HG03565 (cell line): Measurements from ENCODE around the gene SLC38A9.

Source experiments
- ATAC-seq: cut with Tn5 transposase; IDR thresholded peaks from one replicate; pipeline ENCODE4 v1.9.1; 2021; ENCODE audit warnings: mild to moderate bottlenecking, moderate library complexity; ENCODE audit not compliant: unreplicated experiment

Gene SLC38A9

GRCh38 chr5:55657443-55657842 is 54.7 kb downstream of the SLC38A9 start:
- no peak for ATAC-seq

GRCh38 chr5:55650386-55650785 is 61.7 kb downstream of the SLC38A9 start:
- ATAC-seq = no peak

GRCh38 chr5:55649963-55650362 is 62.2 kb downstream of the SLC38A9 start:
- ATAC-seq = no peak

GRCh38 chr5:55645304-55645703 is 66.8 kb downstream of the SLC38A9 start:
- no peak for ATAC-seq

GRCh38 chr5:55638455-55638854 is 73.7 kb downstream of the SLC38A9 start:
- ATAC-seq = no peak

- ATAC-seq = no peak
Observed at GRCh38 chr5:55638051-55638450, 74.1 kb downstream of the SLC38A9 start.

GRCh38 chr5:55636683-55637082 is 75.4 kb downstream of the SLC38A9 start:
- no peak for ATAC-seq

- no peak for ATAC-seq
Observed at GRCh38 chr5:55636177-55636576, 75.9 kb downstream of the SLC38A9 start.

GRCh38 chr5:55634866-55635265 is 77.3 kb downstream of the SLC38A9 start:
- no peak for ATAC-seq

- no peak for ATAC-seq
Observed at GRCh38 chr5:55634209-55634805, 77.8 kb downstream of the SLC38A9 start.

- no peak for ATAC-seq
Observed at GRCh38 chr5:55633574-55634208, 78.4 kb downstream of the SLC38A9 start.

GRCh38 chr5:55629815-55630214 is 82.3 kb downstream of the SLC38A9 start:
- ATAC-seq = no peak

- no peak for ATAC-seq
Observed at GRCh38 chr5:55626790-55627189, 85.3 kb downstream of the SLC38A9 start.

GRCh38 chr5:55625913-55626312 is 86.2 kb downstream of the SLC38A9 start:
- no peak for ATAC-seq

- no peak for ATAC-seq
Observed at GRCh38 chr5:55625589-55625909, 86.6 kb downstream of the SLC38A9 start.

GRCh38 chr5:55624841-55625588 is 87.1 kb downstream of the SLC38A9 start:
- no peak for ATAC-seq

GRCh38 chr5:55623789-55624188 is 88.3 kb downstream of the SLC38A9 start:
- ATAC-seq = no peak

GRCh38 chr5:55622460-55622859 is 89.7 kb downstream of the SLC38A9 start:
- ATAC-seq = no peak

GRCh38 chr5:55621229-55621628 is 90.9 kb downstream of the SLC38A9 start:
- no peak for ATAC-seq

- no peak for ATAC-seq
Observed at GRCh38 chr5:55620766-55621160, 91.4 kb downstream of the SLC38A9 start.

- ATAC-seq = no peak
Observed at GRCh38 chr5:55620009-55620765, 91.9 kb downstream of the SLC38A9 start.

GRCh38 chr5:55618318-55618717 is 93.8 kb downstream of the SLC38A9 start:
- no peak for ATAC-seq
